Activated CD4-positive, alpha-beta T cell treated with anti-CD3 and anti-CD28 coated beads, Interleukin-2, amount 50 U/mL, for 16 hours (primary cell): ENCODE data around the gene ARMS2.
A peak's percentile ranks its signal among the peaks of the same experiment; 100 is the strongest.

Source experiments
- DNase-seq: peaks from one replicate; pipeline ENCODE4 v3.0.0-alpha.2; 2020

ARMS2 gene

GRCh38 chr10:122454603-122455080 is at the start of gene ARMS2:
TSS of gene ARMS2 (plus strand) at chr10:122454653. CDS start at chr10:122454728, 75 bp downstream.
- no peak for DNase-seq

DNA sequence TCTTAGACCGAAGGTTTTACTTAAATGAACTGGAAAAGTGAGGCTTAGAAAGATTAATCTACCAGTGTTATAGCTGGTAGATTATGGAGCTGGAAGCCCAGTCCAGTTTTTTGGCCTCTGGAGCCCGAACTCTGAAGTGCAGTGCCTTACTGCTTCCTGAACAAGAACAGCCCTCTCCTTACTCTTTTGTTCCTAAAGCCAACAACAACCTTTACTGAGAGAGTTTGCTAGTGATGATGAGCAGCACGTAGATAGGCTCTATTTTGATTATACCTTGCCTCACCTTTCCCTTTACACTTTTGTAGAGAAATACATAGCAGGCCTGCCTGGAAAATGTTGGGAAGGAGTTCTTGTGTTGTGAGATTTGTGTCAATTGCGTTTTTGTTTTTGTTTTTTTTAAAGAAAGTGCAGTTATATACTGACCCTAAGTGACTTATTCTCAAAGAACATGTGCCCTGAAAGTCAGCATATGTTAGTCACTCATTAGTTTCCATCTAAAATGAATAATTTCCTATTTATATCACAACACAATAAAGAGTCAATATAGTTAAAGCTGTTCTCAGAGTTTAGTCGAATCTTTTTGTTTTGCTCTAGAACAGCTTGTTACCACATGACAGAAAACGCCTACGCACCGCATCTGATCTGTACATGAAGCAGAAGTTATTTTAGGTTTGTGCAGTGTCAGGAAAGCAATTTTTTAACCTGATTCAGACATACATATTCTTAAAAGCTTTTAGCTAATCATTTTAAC is 46.9 kb upstream of the ARMS2 start:
- no peak for DNase-seq

DNA sequence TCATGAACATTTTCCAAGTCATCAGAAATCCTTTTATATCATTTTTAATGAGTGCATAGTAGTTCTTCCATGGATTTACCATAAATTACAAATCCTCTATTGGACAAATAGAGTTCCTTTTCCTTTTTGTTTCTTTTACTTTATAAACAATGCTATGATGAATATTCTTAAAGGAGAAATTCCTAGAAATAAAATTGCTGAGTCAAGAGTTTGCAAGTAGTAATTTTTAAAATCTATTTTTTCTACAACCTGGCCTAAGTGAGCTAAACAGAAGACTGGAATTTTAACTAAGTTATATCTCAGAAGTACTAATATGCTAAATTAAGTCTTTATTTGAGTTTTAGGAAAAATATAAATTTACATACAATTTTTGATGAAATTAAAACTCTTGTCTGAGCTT is 41.1 kb upstream of the ARMS2 start:
- no peak for DNase-seq

- no peak for DNase-seq
Observed at GRCh38 chr10:122417667-122418066, 36.8 kb upstream of the ARMS2 start.

- no peak for DNase-seq
Observed at GRCh38 chr10:122419016-122419415, 35.4 kb upstream of the ARMS2 start.

DNA sequence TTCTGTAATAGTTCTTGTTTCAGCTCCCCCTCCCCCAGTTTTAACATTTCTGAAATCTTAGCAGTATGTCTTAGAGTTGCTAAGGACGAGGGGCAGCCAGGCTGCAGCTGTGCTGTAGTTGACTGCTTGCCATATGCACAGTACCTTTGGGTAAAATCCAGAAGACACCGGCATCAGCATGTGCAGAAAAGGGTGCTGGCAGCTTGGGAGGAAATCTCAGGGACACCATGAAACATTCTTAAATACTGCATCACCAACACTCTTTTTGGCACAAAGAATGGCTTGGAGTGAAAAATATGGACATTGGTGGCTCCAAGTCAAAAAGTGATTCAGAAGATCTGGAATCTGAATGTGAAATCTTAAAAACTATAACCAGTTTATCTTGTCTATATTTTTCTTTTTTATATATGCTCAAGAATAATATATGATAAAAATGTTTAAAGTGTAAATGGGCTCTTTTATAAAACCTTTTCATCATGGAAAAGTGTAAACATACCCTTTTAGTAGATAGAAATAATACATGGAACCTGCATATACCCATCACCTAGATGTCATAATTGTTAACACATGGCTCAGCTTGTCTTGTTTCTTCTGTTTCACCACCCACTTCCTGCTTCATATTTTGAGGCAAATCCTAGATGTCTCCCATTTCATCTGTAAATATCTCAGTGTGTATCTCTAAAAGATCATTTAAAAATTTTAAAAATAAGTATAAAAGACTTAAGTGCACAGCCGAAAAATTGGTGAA is 34.4 kb upstream of the ARMS2 start:
- no peak for DNase-seq

GRCh38 chr10:122420624-122421007 is 33.8 kb upstream of the ARMS2 start:
- DNase-seq, result no peak

- DNase-seq, result no peak
Observed at GRCh38 chr10:122421054-122421625, 33.3 kb upstream of the ARMS2 start.

DNA sequence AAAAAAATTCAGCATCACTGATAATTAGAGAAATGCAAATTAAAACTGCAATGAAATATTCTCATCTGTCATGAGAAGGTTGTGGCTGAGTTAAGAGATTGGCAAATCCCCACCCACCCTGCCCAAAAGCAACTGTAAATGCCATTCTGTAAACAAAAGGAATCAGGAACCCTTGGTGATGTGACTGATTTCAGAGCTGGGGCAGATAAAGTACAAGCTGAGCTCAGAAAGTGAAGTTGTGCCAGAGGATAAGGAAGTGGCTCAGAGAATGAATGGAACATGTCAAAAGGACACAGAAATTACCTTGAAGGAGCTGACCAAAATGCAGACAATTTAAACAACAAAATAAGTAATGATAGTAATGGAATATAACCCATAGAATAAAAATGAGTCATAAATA is 32.7 kb upstream of the ARMS2 start:
- DNase-seq, result no peak

DNA sequence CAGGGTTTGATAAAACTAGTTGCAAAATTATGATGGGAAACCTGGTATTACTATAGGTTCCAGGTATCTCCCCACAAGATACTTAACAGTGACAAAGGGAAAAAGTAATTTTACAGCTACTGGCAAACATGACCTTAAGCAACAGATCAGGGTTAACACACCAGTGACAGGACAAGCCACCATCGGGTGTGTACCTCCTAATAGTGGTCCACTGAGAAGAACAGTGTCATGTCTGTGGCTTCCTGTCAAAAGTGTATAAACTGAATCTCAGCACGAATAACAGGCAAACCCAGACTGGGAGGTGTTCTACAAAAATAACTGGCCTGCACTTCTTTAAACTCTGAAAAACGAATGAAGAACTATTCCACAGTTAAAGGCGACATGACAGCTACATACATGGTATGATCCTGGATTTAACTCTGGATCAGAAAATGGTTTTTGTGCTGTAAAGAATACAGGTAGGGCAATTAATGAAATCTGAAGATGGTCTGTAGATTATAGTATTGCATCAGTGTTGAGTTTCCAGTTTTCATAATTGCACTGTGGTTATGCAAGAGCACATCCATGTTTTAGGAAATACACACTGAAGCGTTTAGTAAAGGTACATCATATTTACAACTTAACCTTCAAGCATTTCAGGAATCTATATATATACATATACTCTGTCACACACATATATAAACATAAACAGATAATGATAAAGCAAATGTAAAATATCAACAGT is 32.0 kb upstream of the ARMS2 start:
- no peak for DNase-seq

DNA sequence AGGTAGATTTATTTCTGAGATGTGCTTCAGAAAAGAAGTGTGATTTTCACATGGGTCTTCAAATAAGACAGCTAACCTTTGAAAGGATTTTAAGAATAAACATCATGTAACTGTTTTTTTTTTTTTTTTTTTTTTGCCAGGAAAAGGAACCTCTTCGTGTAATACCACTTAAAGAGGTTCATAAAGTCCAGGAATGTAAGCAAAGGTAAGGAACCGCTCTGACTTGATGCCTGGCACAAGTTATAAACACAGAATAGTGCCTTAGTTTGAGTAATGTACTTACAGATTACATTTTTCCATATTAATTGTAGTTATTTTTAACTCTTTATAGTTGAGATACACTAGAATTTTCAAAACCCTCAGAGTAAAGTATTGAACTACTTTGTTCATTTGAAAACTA is 30.4 kb upstream of the ARMS2 start:
- DNase-seq, result no peak

DNA sequence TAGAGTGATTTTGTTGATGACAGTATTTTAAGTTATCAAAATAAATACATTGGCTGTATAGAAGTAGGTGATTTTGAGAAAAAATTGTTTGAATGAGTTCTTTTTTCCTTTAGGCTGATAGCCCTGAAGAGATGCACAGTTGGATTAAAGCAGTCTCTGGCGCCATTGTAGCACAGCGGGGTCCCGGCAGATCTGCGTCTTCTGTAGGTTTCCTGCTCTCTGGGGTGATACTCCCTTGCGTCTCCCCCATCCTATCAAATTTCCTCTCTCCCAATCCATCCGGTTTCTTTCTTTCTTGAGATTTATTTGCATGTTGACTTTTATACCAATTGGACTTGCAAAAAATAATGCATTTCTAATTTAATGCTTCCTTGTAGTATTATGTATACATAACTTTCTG is 27.6 kb upstream of the ARMS2 start:
- no peak for DNase-seq

DNA sequence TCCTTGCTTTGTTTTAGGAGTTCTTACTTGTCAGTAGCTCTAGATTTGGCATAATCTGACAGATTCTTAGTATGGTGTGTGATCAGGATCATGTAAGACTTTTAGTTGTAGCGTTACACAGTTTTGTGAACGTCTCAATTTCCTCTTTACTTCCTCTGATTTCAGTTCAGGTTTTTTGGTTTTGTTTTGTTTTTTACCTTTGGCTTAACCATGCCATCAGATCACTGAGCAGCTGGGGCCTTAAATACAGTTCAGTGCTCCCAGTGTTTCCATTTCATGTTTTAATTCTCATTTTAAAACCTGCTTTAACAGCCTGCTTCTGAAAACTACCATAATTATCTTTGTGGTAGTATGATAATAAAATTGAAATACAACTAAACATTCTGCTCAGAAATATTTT is 27.2 kb upstream of the ARMS2 start:
- no peak for DNase-seq

DNA sequence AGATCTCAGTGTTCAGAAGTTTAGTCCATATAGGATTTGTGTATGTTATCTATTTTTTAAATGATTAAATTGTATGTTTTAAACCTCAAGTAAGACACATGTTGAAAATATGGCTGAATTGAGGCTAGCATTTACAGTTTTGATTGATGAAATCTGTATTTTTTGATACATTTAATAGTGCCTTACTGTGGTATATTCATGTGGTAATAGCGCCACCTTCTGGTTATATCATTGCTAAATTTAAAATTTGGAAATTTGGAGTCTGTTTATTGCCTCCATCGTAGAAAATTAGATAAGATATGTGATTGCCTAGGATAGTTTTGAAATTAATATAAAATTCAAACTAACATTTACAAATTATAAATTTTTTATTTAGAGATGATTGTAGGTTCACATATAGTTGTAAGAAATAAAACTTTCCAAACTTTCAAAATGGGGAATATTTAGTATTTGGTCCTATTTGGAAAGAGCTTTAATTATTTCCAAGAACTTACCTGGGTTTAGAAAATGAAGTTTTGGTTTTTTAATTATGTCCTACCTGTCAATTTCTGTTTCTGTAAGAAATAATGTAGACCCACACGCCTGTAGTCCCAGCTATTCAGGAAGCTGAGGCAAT is 19.1 kb upstream of the ARMS2 start:
- DNase-seq, result peak; percentile 47

GRCh38 chr10:122441961-122442360 is 12.5 kb upstream of the ARMS2 start:
- no peak for DNase-seq

DNA sequence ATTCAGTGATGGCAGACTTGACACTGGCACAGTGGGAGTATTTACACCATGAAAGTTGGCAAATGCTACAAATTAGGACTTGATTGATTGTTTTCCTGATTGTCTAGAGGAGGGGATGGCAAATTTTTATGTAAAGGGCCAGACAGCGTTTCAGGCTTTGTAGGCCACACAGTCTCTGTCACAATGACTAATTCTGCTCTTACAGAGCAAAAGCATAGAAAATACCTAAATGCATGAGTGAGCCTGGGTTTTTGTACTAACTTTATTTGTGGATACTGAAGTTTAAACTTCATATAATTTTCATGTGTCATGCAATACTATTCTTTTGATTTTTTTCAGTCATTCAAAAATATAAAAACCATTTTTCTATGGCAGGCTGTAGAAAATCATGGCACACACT is 9.0 kb upstream of the ARMS2 start:
- DNase-seq, result no peak

DNA sequence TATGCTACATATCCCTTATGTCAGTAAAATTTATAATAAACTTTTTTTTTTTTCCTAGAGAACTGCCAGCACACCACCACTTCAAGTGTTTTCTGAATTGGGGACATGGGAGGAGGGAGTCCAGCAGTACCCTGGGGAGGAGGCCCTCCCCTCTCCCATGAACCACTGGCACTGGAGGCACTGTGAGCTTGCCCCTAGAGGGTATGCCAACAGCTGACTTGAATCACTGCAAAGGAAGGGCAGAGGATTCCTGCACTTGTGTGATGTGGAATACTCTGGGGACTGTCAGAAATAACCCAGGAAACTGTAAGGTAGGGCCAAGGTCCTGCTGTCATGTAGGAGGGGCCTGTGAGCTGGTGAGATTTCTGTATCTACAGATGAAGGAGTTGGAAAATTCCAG is 8.5 kb upstream of the ARMS2 start:
- no peak for DNase-seq

DNA sequence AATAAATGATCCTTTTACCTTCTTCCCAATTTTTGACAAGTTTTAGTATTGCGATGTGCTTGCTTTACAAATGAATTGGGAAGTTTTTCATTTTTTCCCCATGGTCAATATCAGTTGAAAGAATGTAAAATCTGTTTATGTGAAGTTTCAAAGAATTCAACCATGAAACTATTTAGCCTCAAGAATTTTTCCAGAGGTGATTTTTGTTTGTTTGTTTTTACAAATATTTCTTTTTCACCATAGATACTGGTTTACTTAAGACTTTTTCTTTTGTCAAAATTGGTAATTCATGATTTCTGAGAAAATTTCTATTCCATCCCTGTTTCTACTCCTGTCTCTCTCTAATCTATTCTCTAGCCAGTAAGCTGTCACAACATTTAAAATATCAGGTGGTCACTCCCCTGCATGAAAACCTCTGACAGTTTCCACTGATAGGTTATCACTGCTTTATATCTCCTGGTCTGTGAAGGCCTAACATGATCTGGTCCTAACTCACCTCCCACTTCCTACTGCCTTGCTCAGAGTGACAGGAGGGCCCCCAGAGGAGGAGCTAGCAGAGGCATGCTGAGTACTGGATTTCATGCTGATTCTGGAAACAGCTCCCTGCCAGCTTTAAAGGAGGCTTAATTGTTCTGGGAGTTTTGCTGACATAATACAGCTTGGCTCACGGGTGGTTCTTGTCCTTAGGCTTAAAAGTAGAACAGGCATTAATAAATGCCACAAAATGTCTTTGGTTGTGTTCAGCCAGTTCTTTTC is 7.6 kb upstream of the ARMS2 start:
- no peak for DNase-seq

GRCh38 chr10:122448600-122448999 is 5.9 kb upstream of the ARMS2 start:
- DNase-seq, result no peak

GRCh38 chr10:122449153-122449552 is 5.3 kb upstream of the ARMS2 start:
- no peak for DNase-seq

DNA sequence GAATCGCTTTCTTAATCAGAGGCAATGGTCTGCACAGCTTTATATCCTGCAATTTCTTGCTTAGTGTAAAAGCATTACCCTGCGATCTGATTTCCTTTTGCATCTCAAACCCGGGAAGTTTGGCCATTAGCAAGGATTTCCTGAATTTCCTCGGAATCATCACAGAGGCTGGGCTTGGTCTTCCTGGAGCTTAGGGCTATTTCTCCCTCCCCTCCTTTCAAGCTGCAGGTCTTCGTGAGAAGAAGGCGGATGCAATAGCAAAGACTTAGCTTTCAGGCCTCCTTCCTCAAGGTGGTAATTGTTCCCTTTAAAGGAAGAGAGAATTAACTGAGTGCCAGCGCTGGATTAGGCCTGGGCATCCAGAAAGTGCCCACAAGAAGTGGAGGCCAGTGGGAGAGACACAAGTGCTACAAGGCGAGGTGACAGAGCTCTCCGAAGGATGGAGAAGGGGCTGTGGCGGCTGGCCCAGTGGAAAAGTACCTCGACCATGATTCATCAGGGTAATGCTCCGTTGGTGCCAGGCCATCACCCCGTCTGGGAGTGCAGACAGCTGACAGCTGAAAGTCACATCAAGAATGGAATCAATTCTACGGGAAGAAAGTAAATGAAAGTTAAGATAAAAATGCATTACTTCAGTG is 4.0 kb upstream of the ARMS2 start:
- no peak for DNase-seq

DNA sequence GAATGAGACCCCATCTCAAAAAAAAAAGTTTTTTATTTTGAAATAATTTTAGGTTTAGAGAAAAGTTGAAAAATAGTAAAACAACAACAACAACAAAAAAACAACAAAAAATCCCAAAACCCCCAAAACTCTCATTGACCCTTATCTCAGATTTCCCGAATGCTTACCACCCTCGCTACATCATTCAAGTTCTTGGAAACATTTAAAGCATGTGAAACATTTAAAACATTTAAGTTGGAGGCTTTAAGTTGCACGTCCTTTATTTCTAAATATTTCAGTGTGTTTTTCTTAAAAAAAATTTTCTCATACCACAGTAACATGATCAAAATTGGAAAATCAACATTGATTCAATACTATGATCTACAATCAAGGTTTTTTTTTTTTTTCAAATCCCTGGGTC is 382 bp upstream of the ARMS2 start:
- DNase-seq, result no peak
